Activated T-helper 1 cell treated with anti-CD3 and anti-CD28 coated beads, Interleukin-12 subunit alpha, Interleukin-12 subunit beta, Interleukin-2, Interleukin-4 antibody, amounts not matched to agents 30 ng/mL and 10 ng/mL and 1 ng/mL, durations not matched to agents 14 hours and 24 hours and 36 hours (primary cell): ENCODE measurements around the gene GPR101. TPM values are rescaled to one million over a fixed set of nuclear protein-coding genes. Genes with fewer than 3 reads are reported as not detected.
A peak's percentile ranks its signal among the peaks of the same experiment; 100 is the strongest.

Experiments
- DNase-seq: peaks from one replicate; pipeline ENCODE4 v3.0.0; 2021; ENCODE audit warnings: low spot score
- H3K27ac Mint-ChIP-seq: one replicate; pipeline ENCODE4 v1.8.0; 2021; ENCODE audit warnings: mild to moderate bottlenecking, mixed read lengths
- H3K27me3 Mint-ChIP-seq: one replicate; pipeline ENCODE4 v1.8.0; 2022; ENCODE audit warnings: mild to moderate bottlenecking, moderate library complexity, mixed read lengths; ENCODE audit not compliant: insufficient read depth
- H3K36me3 Mint-ChIP-seq: one replicate; pipeline ENCODE4 v1.8.0; 2021; ENCODE audit warnings: low read depth, mixed read lengths
- H3K4me1 Mint-ChIP-seq: one replicate; pipeline ENCODE4 v1.8.0; 2021; ENCODE audit warnings: low read depth, mixed read lengths
- H3K4me3 Mint-ChIP-seq: one replicate; pipeline ENCODE4 v1.8.0; 2021; ENCODE audit warnings: mild to moderate bottlenecking, moderate library complexity, mixed read lengths
- H3K9me3 Mint-ChIP-seq: one replicate; pipeline ENCODE4 v1.8.0; 2021; ENCODE audit warnings: mixed read lengths
- intact Hi-C: fragments of 100-400 bp; cut with micrococcal nuclease; formaldehyde crosslinking; loops from one replicate; pipeline ENCODE4 v1.15.1; 2024
- total RNA-seq: library from RNA; stranded (reverse); gene quantifications from 2 replicates; pipeline ENCODE4 v1.2.3, GENCODE V29; 2022

The GPR101 gene, protein sequence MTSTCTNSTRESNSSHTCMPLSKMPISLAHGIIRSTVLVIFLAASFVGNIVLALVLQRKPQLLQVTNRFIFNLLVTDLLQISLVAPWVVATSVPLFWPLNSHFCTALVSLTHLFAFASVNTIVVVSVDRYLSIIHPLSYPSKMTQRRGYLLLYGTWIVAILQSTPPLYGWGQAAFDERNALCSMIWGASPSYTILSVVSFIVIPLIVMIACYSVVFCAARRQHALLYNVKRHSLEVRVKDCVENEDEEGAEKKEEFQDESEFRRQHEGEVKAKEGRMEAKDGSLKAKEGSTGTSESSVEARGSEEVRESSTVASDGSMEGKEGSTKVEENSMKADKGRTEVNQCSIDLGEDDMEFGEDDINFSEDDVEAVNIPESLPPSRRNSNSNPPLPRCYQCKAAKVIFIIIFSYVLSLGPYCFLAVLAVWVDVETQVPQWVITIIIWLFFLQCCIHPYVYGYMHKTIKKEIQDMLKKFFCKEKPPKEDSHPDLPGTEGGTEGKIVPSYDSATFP
- total RNA-seq: 0.13 TPM in 1 of 2 replicates, not detected in the other

DNA sequence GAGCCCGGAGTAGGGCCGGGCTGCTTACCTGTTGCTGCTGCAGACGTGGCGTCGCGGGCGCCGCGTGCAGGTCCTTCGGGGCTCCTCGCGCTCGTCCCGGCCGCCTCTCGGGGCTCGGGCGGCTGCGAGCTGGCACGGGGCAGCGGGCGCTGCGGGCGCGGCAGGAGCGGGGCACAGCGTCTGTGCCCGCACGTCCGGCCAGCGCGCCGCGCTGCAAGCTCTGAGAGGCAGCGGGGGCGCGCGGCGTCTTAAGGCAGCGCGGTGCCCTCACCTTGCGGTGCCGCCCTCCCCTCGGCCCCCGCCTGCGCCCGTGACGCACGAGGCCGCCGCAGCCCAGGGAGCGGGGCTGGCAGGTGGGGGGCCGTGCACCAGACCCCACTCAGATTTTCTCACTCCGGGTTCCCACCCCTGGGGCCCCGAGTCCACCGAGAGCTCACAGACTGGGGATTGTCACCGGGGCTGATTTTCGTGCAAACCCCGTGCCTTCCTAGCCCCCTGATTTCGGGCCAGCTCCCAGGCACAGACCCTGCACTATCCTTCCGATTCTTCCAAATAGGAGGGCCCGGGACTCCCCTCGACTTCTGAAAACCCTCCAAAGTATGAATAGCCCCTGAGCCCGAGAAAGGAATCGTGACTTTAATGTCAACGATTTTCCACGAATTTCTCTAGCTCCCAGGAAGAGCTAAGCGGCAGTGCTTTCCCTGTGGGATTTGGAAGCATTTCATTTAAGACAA lies at the start of gene GPR101:
GPR101 (minus strand) TSS at position 222 of the 734 bp plus-strand sequence. CDS start 2,321 bp downstream, outside the sequence.
- no peak within 1 kb of the TSS for H3K27ac Mint-ChIP-seq
- H3K36me3 Mint-ChIP-seq: peaks cover 3% of the 10 kb centered on the region
- H3K4me1 Mint-ChIP-seq: peaks cover 9% of the 10 kb centered on the region
- DNase-seq: no peak
- peak within 1 kb of the TSS; percentile 16 for H3K4me3 Mint-ChIP-seq
- no peaks in the 10 kb centered on the region for H3K9me3 Mint-ChIP-seq
- intact Hi-C loops: loop anchor here (2.0 to 5.0 kb wide), 3 partner anchors 19 to 393 kb away; no protein-coding TSS in a partner anchor
- H3K27me3 Mint-ChIP-seq: peaks cover 46% of the 10 kb centered on the region

DNA sequence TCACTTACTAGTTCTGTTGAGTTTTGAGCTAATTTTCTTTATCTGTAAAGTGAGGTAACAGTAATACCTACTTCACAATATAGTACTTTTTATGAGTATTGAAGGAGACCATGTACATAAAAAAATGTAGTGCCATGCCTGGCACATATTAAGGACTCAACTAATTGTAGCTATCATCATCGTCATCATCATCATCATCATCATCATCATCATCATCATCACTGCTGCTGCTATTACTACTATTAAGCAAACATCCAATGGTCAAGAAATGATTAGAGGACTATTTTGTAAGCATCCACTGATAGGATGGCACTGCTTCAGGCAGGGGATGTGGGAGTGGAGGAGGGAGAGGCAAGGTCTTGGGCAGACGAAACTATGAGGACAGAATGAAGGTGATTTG lies 47.4 kb upstream of the GPR101 start:
- no peaks in the 10 kb centered on the region for H3K36me3 Mint-ChIP-seq
- intact Hi-C loops: no loop called here

DNA sequence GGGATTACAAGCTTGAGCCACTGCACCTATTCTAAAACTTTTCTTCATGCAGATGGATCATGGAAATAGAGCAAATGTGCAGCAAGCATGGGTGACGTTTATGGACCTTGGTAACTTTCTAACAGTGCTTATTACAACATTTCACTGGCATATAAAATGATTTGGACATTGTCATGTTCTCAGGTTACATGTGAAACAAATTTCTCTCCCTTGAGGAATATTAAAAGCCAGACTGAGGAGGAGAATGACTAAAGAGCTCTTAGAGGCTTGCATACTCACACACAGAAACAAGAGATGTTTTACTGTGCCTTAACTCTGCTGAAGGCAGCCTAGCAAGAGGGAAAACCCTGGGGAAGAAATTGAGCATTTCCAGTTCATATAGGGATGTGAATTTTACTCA lies 38.6 kb upstream of the GPR101 start:
- H3K4me1 Mint-ChIP-seq: no peaks in the 10 kb centered on the region
- no peak overlapping the region for H3K4me3 Mint-ChIP-seq
- no peak overlapping the region for H3K27ac Mint-ChIP-seq
- DNase-seq: no peak
- H3K27me3 Mint-ChIP-seq: peaks cover 2% of the 10 kb centered on the region
- intact Hi-C loops: no loop called here
- H3K9me3 Mint-ChIP-seq: no peaks in the 10 kb centered on the region
- no peaks in the 10 kb centered on the region for H3K36me3 Mint-ChIP-seq

More for the DNA sequence above, 47.4 kb upstream of the GPR101 start:
- no peak overlapping the region for H3K27ac Mint-ChIP-seq
- no peak for DNase-seq
- no peaks in the 10 kb centered on the region for H3K4me1 Mint-ChIP-seq
- no peak overlapping the region for H3K4me3 Mint-ChIP-seq
- H3K27me3 Mint-ChIP-seq: peaks cover 9% of the 10 kb centered on the region
- no peaks in the 10 kb centered on the region for H3K9me3 Mint-ChIP-seq

- no peaks in the 10 kb centered on the region for H3K36me3 Mint-ChIP-seq
- H3K4me3 Mint-ChIP-seq: no peak overlapping the region
- H3K27ac Mint-ChIP-seq: no peak overlapping the region
- H3K9me3 Mint-ChIP-seq: no peaks in the 10 kb centered on the region
- peaks cover 2% of the 10 kb centered on the region for H3K27me3 Mint-ChIP-seq
- DNase-seq: no peak
- intact Hi-C loops: no loop called here
- H3K4me1 Mint-ChIP-seq: no peaks in the 10 kb centered on the region
Observed at GRCh38 chrX:137071596-137071995, 37.8 kb upstream of the GPR101 start.

GRCh38 chrX:137067147-137067546 lies 33.4 kb upstream of the GPR101 start:
- intact Hi-C loops: no loop called here
- Mint-ChIP-seq H3K4me3 (no peak overlapping the region), H3K27ac (no peak overlapping the region), H3K9me3 (no peaks in the 10 kb centered on the region), H3K27me3 (peaks cover 5% of the 10 kb centered on the region), H3K36me3 (no peaks in the 10 kb centered on the region), H3K4me1 (no peaks in the 10 kb centered on the region)
- DNase-seq: no peak

- H3K27me3 Mint-ChIP-seq: peaks cover 7% of the 10 kb centered on the region
- H3K27ac Mint-ChIP-seq: no peak overlapping the region
- DNase-seq: no peak
- H3K36me3 Mint-ChIP-seq: no peaks in the 10 kb centered on the region
- no peaks in the 10 kb centered on the region for H3K9me3 Mint-ChIP-seq
- no peaks in the 10 kb centered on the region for H3K4me1 Mint-ChIP-seq
- no peak overlapping the region for H3K4me3 Mint-ChIP-seq
- intact Hi-C loops: no loop called here
Observed at GRCh38 chrX:137062915-137063617, 29.3 kb upstream of the GPR101 start.

DNA sequence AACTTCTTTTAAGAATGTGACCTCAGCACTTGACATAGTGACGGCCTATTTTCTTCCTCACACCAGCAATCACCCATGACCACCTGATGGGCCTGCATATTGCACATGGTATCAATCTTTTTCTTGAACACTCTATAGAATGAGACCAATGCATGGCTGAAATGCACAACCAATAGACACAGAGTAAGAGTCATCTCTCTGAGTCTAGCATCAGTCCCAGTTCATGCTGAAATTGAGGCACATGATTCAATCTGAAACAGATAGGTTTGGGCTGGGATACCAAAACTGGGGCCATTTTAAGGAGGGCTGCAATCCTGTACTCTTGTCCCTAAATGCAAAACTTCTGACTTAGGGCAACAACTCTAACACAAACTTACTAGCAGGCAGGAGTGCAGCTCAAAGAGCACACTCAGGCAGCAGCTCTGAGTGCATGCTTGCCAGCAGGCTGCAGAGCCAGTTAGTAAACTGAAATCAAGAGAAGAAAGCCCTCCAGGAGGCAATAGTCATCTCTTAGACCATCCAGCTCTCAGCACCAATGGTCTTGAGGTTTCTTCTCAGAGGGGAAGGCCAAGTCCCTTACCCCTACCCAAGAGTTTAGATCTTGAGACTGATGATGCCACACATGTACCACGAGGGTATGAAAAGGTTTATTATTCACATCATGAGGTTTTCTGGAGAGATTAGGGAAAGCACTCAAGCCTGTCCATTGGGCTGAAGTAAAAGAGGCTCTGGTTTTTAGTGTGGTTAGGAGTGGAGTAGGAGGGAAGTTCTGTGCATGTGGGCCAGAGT lies 24.7 kb upstream of the GPR101 start:
- DNase-seq: no peak
- no peak overlapping the region for H3K27ac Mint-ChIP-seq
- no peak overlapping the region for H3K4me3 Mint-ChIP-seq
- no peaks in the 10 kb centered on the region for H3K9me3 Mint-ChIP-seq
- H3K27me3 Mint-ChIP-seq: peaks cover 15% of the 10 kb centered on the region
- intact Hi-C loops: loop anchor here (10.0 kb wide), 3 partner anchors 344 to 554 kb away; no protein-coding TSS in a partner anchor
- H3K4me1 Mint-ChIP-seq: no peaks in the 10 kb centered on the region
- no peaks in the 10 kb centered on the region for H3K36me3 Mint-ChIP-seq

DNA sequence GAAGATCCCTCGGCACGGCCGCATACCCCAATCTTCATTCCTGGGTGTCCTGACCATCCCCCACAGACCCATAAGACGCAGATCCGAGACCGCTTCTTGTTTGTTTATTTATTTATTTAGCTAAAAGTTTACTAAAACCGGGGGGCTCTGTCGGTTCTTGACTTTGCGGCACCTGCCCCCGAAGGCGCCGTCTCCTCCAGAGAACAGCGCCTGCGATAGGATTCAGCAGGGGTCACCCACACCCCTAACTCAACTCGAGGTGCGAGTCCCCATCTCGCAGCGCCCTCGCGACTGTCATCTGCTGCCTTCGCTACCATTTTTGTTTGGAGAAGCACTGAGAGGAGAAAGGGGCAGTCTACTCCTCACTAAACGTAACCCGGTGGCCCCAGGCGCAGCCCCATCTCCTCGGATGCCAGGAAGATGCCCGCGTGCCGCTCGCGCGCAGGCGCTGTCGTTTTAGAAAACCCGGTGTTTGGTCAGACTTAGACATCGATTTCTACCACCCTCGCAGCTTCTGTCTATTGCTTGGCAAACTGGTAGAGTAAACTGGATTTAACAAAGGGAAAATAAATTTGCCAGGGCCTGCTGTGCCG lies 18.9 kb upstream of the GPR101 start:
- Mint-ChIP-seq H3K4me1 (peaks cover 11% of the 10 kb centered on the region), H3K9me3 (no peaks in the 10 kb centered on the region), H3K4me3 (peak overlapping the region; percentile 87), H3K27ac (peak overlapping the region; percentile 67), H3K27me3 (peaks cover 27% of the 10 kb centered on the region), H3K36me3 (peaks cover 1% of the 10 kb centered on the region)
- intact Hi-C loops: loop anchor here (1.0 to 10.0 kb wide), 5 partner anchors 20 to 548 kb away; partner anchors contain the start of gene GPR101
- no peak for DNase-seq

- Mint-ChIP-seq H3K36me3 (peaks cover 1% of the 10 kb centered on the region), H3K27me3 (peaks cover 28% of the 10 kb centered on the region), H3K4me1 (peaks cover 11% of the 10 kb centered on the region), H3K9me3 (no peaks in the 10 kb centered on the region), H3K4me3 (peak overlapping the region; percentile 87), H3K27ac (peak overlapping the region; percentile 40)
- peak; percentile 71 for DNase-seq
- intact Hi-C loops: loop anchor here (1.0 to 10.0 kb wide), 5 partner anchors 19 to 547 kb away; partner anchors contain the start of gene GPR101
Observed at GRCh38 chrX:137051978-137052642, 18.3 kb upstream of the GPR101 start.

- H3K4me1 Mint-ChIP-seq: no peaks in the 10 kb centered on the region
- no peaks in the 10 kb centered on the region for H3K36me3 Mint-ChIP-seq
- peaks cover 7% of the 10 kb centered on the region for H3K27me3 Mint-ChIP-seq
- no peak for DNase-seq
- no peak overlapping the region for H3K27ac Mint-ChIP-seq
- intact Hi-C loops: no loop called here
- H3K4me3 Mint-ChIP-seq: no peak overlapping the region
- H3K9me3 Mint-ChIP-seq: no peaks in the 10 kb centered on the region
Observed at GRCh38 chrX:137044893-137045292, 11.1 kb upstream of the GPR101 start.

- H3K4me1 Mint-ChIP-seq: no peaks in the 10 kb centered on the region
- intact Hi-C loops: no loop called here
- no peaks in the 10 kb centered on the region for H3K36me3 Mint-ChIP-seq
- H3K9me3 Mint-ChIP-seq: no peaks in the 10 kb centered on the region
- no peak overlapping the region for H3K27ac Mint-ChIP-seq
- H3K4me3 Mint-ChIP-seq: no peak overlapping the region
- H3K27me3 Mint-ChIP-seq: peaks cover 11% of the 10 kb centered on the region
- no peak for DNase-seq
Observed at GRCh38 chrX:137043736-137044135, 9.9 kb upstream of the GPR101 start.
